OCI-LY3 (cell line): Measurements from ENCODE around the gene ZNF80.
A peak's percentile ranks its signal among the peaks of the same experiment; 100 is the strongest.

Experiments used
- H2AFZ ChIP-seq: fragments of 200-600, 300-600 bp; shearing (Covaris generic); 2 replicates; pipeline ENCODE4 v1.6.0; 2014; ENCODE audit warnings: antibody characterized with exemption, low read depth, low read length
- H3K27ac ChIP-seq: fragments of 200-600, 300-600 bp; sonication (generic); 2 replicates; pipeline ENCODE4 v1.5.1; 2014; ENCODE audit warnings: mild to moderate bottlenecking, low read length, moderate library complexity, mixed read lengths
- H3K27me3 ChIP-seq: fragments of 200-600, 300-600 bp; sonication (generic); 2 replicates; pipeline ENCODE4 v1.6.1; 2014; ENCODE audit warnings: low read depth, low read length, mixed read lengths
- H3K36me3 ChIP-seq: fragments of 200-600, 300-600 bp; sonication (generic); replicated peaks from 2 replicates; pipeline ENCODE3; 2014; ENCODE audit warnings: low read depth, low read length, mixed read lengths
- H3K4me1 ChIP-seq: fragments of 300-600, 200-600 bp; sonication (generic); 2 replicates; pipeline ENCODE4 v1.6.1; 2014; ENCODE audit warnings: low read length, mixed read lengths
- H3K4me2 ChIP-seq: fragments of 200-600, 300-600 bp; sonication (generic); 2 replicates; pipeline ENCODE4 v1.6.1; 2014; ENCODE audit warnings: low read length, mixed read lengths
- H3K4me3 ChIP-seq: fragments of 300-600, 200-600 bp; sonication (generic); 2 replicates; pipeline ENCODE4 v1.5.1; 2014; ENCODE audit warnings: antibody characterized with exemption, mild to moderate bottlenecking, low read length, moderate library complexity
- H3K79me2 ChIP-seq: fragments of 300-600, 200-600 bp; shearing (Covaris generic); 2 replicates; pipeline ENCODE4 v1.6.1; 2014; ENCODE audit warnings: mild to moderate bottlenecking, low read length, mixed read lengths
- H3K9ac ChIP-seq: fragments of 300-600, 200-600 bp; shearing (Covaris generic); 2 replicates; pipeline ENCODE4 v1.6.0; 2014; ENCODE audit warnings: mild to moderate bottlenecking, low read length, moderate library complexity
- H3K9me3 ChIP-seq: fragments of 200-600, 300-600 bp; shearing (Covaris generic); 2 replicates; pipeline ENCODE4 v1.6.1; 2014; ENCODE audit warnings: low read length, mixed read lengths; ENCODE audit not compliant: insufficient read depth
- H4K20me1 ChIP-seq: fragments of 200-600, 300-600 bp; sonication (generic); 2 replicates; pipeline ENCODE4 v1.6.1; 2016; ENCODE audit warnings: low read length, mixed read lengths; ENCODE audit not compliant: insufficient read depth
- CTCF ChIP-seq: fragments of 200-600, 300-600 bp; sonication (generic); IDR thresholded peaks from 2 replicates; pipeline ENCODE4 v1.5.1; 2014; ENCODE audit warnings: antibody characterized with exemption, low read length, low read depth
- EZH2phosphoT487 ChIP-seq: fragments of 200-600 bp; shearing (Covaris generic); IDR thresholded peaks from 2 replicates; pipeline ENCODE4 v1.6.1; 2018; ENCODE audit warnings: antibody characterized with exemption, mixed run types, low read depth

Gene ZNF80

GRCh38 chr3:114231616-114232015, 5.8 kb downstream of the ZNF80 start:
- no peak overlapping the region for H3K27ac ChIP-seq
- no peak overlapping the region for H3K9ac ChIP-seq
- H3K27me3 ChIP-seq = no peaks in the 10 kb centered on the region
- no peak overlapping the region for H3K4me3 ChIP-seq
- H3K79me2 ChIP-seq = no peaks in the 10 kb centered on the region
- H2AFZ ChIP-seq = no peak overlapping the region
- no peak for TF ChIP-seq CTCF
- no peak for TF ChIP-seq EZH2phosphoT487
- no peaks in the 10 kb centered on the region for H4K20me1 ChIP-seq
- H3K4me2 ChIP-seq = no peak overlapping the region
- no peaks in the 10 kb centered on the region for H3K9me3 ChIP-seq
- peaks cover 6% of the 10 kb centered on the region for H3K4me1 ChIP-seq
- peaks cover 7% of the 10 kb centered on the region for H3K36me3 ChIP-seq

- H3K27ac ChIP-seq = no peak overlapping the region
- H3K9me3 ChIP-seq = peaks cover 21% of the 10 kb centered on the region
- no peaks in the 10 kb centered on the region for H4K20me1 ChIP-seq
- no peak overlapping the region for H3K9ac ChIP-seq
- H3K4me1 ChIP-seq = peaks cover 38% of the 10 kb centered on the region
- H3K27me3 ChIP-seq = no peaks in the 10 kb centered on the region
- H3K4me3 ChIP-seq = no peak overlapping the region
- TF ChIP-seq EZH2phosphoT487 = no peak
- TF ChIP-seq CTCF = no peak
- no peaks in the 10 kb centered on the region for H3K79me2 ChIP-seq
- H3K4me2 ChIP-seq = no peak overlapping the region
- H2AFZ ChIP-seq = no peak overlapping the region
- peaks cover 34% of the 10 kb centered on the region for H3K36me3 ChIP-seq
Measured at GRCh38 chr3:114227076-114227475, 10.3 kb downstream of the ZNF80 start.

GRCh38 chr3:114226313-114226712, 11.1 kb downstream of the ZNF80 start:
- H3K79me2 ChIP-seq = no peaks in the 10 kb centered on the region
- no peaks in the 10 kb centered on the region for H4K20me1 ChIP-seq
- peaks cover 34% of the 10 kb centered on the region for H3K36me3 ChIP-seq
- no peak overlapping the region for H2AFZ ChIP-seq
- H3K4me1 ChIP-seq = peaks cover 46% of the 10 kb centered on the region
- H3K9ac ChIP-seq = no peak overlapping the region
- H3K27me3 ChIP-seq = no peaks in the 10 kb centered on the region
- TF ChIP-seq CTCF (no peak), EZH2phosphoT487 (no peak)
- no peak overlapping the region for H3K27ac ChIP-seq
- H3K4me2 ChIP-seq = peak overlapping the region; percentile 27
- H3K4me3 ChIP-seq = no peak overlapping the region
- peaks cover 21% of the 10 kb centered on the region for H3K9me3 ChIP-seq

GRCh38 chr3:114223143-114223542, 14.2 kb downstream of the ZNF80 start:
- peak overlapping the region; percentile 39; the same call in 1 of the 2 replicates for H3K9ac ChIP-seq
- peaks cover 21% of the 10 kb centered on the region for H3K9me3 ChIP-seq
- peaks cover 38% of the 10 kb centered on the region for H3K36me3 ChIP-seq
- peak overlapping the region; percentile 90 for H3K27ac ChIP-seq
- H3K4me1 ChIP-seq = peaks cover 73% of the 10 kb centered on the region
- H3K79me2 ChIP-seq = no peaks in the 10 kb centered on the region
- peak overlapping the region; percentile 32; the same call in 1 of the 2 replicates for H3K4me3 ChIP-seq
- TF ChIP-seq EZH2phosphoT487 (no peak), CTCF (no peak)
- H3K27me3 ChIP-seq = no peaks in the 10 kb centered on the region
- no peak overlapping the region for H2AFZ ChIP-seq
- peak overlapping the region; percentile 56 for H3K4me2 ChIP-seq
- H4K20me1 ChIP-seq = no peaks in the 10 kb centered on the region
